Measurements from ENCODE around the gene GBX2.

- TF ChIP-seq EZH2phosphoT487 (IDR thresholded peaks at IDR 0.05; ENCODE audit: insufficient read depth, low read depth) (no peak), EZH2 (IDR thresholded peaks at IDR 0.05; ENCODE audit: insufficient read depth, poor library complexity, severe bottlenecking) (no peak)
Measured at GRCh38 chr2:236216711-236217110, 48.5 kb upstream of the GBX2 start.
